ENCODE data around the gene STK17A. TPM values are rescaled to one million over a fixed set of nuclear protein-coding genes. Genes with fewer than 3 reads are reported as not detected.

STK17A gene
- polyA plus RNA-seq, 1 donor from 2014 or later: 7.9 TPM

Other genes starting within 250 kb of the STK17A start
- 141 and 157 TPM in 2 replicates for gene COA1, start 146.4 kb downstream of the STK17A start, polyA plus RNA-seq
- 12.4 and 17.0 TPM in 2 replicates for gene BLVRA, start 175.6 kb downstream of the STK17A start, polyA plus RNA-seq